H9 (cell line): Measurements from ENCODE around the gene VAV2. TPM values are rescaled to one million over a fixed set of nuclear protein-coding genes. Genes with fewer than 3 reads are reported as not detected.
A peak's percentile ranks its signal among the peaks of the same experiment; 100 is the strongest.

Experiments
- DNase-seq: peaks from one replicate; pipeline ENCODE4 v3.0.0-alpha.2; 2017
- H2AFZ ChIP-seq: one replicate; pipeline ENCODE4 v1.6.1; 2013; ENCODE audit warnings: mild to moderate bottlenecking, low read length, control low read depth, moderate library complexity
- H2AK5ac ChIP-seq: 2 replicates; pipeline ENCODE4 v1.6.1; 2013; ENCODE audit warnings: low read length, control low read depth, mixed read lengths; ENCODE audit not compliant: insufficient read length
- H2BK120ac ChIP-seq: one replicate; pipeline ENCODE4 v1.6.1; 2013; ENCODE audit warnings: low read depth, mild to moderate bottlenecking, low read length, control low read depth, inconsistent platforms; ENCODE audit not compliant: poor library complexity, severe bottlenecking
- H2BK12ac ChIP-seq: 2 replicates; pipeline ENCODE4 v1.6.1; 2013; ENCODE audit warnings: low read length, control low read depth, mixed read lengths, low read depth; ENCODE audit not compliant: insufficient read length
- H2BK15ac ChIP-seq: 2 replicates; pipeline ENCODE4 v1.6.1; 2013; ENCODE audit warnings: low read depth, low read length, control low read depth
- H2BK20ac ChIP-seq: one replicate; pipeline ENCODE4 v1.6.1; 2013; ENCODE audit warnings: low read depth, mild to moderate bottlenecking, low read length, control low read depth, inconsistent platforms; ENCODE audit not compliant: poor library complexity, severe bottlenecking
- H2BK5ac ChIP-seq: 2 replicates; pipeline ENCODE4 v1.6.1; 2013; ENCODE audit warnings: low read length, control low read depth, mixed read lengths; ENCODE audit not compliant: insufficient read length
- H3K14ac ChIP-seq: 2 replicates; pipeline ENCODE4 v1.6.1; 2013; ENCODE audit warnings: low read length, control low read depth; ENCODE audit not compliant: insufficient read depth
- H3K18ac ChIP-seq: 2 replicates; pipeline ENCODE4 v1.6.1; 2013; ENCODE audit warnings: low read depth, mild to moderate bottlenecking, mixed read lengths, low read length, control low read depth; ENCODE audit not compliant: insufficient read length
- H3K23ac ChIP-seq: 2 replicates; pipeline ENCODE4 v1.6.1; 2013; ENCODE audit warnings: low read length, control low read depth, mixed read lengths, low read depth; ENCODE audit not compliant: insufficient read length
- H3K23me2 ChIP-seq: 2 replicates; pipeline ENCODE4 v1.6.1; 2013; ENCODE audit warnings: low read depth, mild to moderate bottlenecking, mixed read lengths, low read length, control low read depth; ENCODE audit not compliant: insufficient read length, poor library complexity, severe bottlenecking
- H3K27ac ChIP-seq: 2 replicates; pipeline ENCODE4 v1.5.1; 2013; ENCODE audit warnings: low read length, control low read depth, mixed read lengths, low read depth; ENCODE audit not compliant: insufficient read length
- H3K27me3 ChIP-seq: 2 replicates; pipeline ENCODE4 v1.6.1; 2013; ENCODE audit warnings: low read length, control low read depth, inconsistent platforms; ENCODE audit not compliant: insufficient read depth
- H3K4ac ChIP-seq: 2 replicates; pipeline ENCODE4 v1.6.1; 2013; ENCODE audit warnings: low read depth, mild to moderate bottlenecking, control low read depth, inconsistent platforms, low read length, moderate library complexity
- H3K4me1 ChIP-seq: 2 replicates; pipeline ENCODE4 v1.6.1; 2013; ENCODE audit warnings: low read length, control low read depth, inconsistent platforms; ENCODE audit not compliant: insufficient read depth
- H3K4me2 ChIP-seq: 2 replicates; pipeline ENCODE4 v1.6.1; 2013; ENCODE audit warnings: low read length, control low read depth, mixed read lengths; ENCODE audit not compliant: insufficient read length, insufficient read depth
- H3K56ac ChIP-seq: 2 replicates; pipeline ENCODE4 v1.6.1; 2013; ENCODE audit warnings: low read depth, mild to moderate bottlenecking, mixed read lengths, low read length, control low read depth; ENCODE audit not compliant: insufficient read length
- H3K79me1 ChIP-seq: 2 replicates; pipeline ENCODE4 v1.6.1; 2013; ENCODE audit warnings: low read depth, mild to moderate bottlenecking, moderate library complexity, low read length, control low read depth, inconsistent platforms; ENCODE audit not compliant: insufficient read depth, poor library complexity, severe bottlenecking
- H3K79me2 ChIP-seq: 2 replicates; pipeline ENCODE4 v1.6.1; 2013; ENCODE audit warnings: low read length, control low read depth, inconsistent platforms; ENCODE audit not compliant: insufficient read depth
- H3K9ac ChIP-seq: 2 replicates; pipeline ENCODE4 v1.6.1; 2013; ENCODE audit warnings: low read length, control low read depth, mixed read lengths; ENCODE audit not compliant: insufficient read length; ENCODE audit errors: extremely low read depth
- H3K9me3 ChIP-seq: one replicate; pipeline ENCODE4 v1.6.1; 2013; ENCODE audit warnings: low read depth, low read length, inconsistent platforms; ENCODE audit not compliant: control insufficient read depth
- H3T11ph ChIP-seq: one replicate; pipeline ENCODE4 v1.6.1; 2013; ENCODE audit warnings: mild to moderate bottlenecking, low read length, control low read depth, inconsistent platforms
- H4K20me1 ChIP-seq: one replicate; pipeline ENCODE4 v1.6.1; 2013; ENCODE audit not compliant: control insufficient read depth, insufficient read length, insufficient read depth
- H4K5ac ChIP-seq: 2 replicates; pipeline ENCODE4 v1.6.1; 2013; ENCODE audit warnings: low read depth, mild to moderate bottlenecking, mixed read lengths, low read length, control low read depth; ENCODE audit not compliant: insufficient read length
- H4K8ac ChIP-seq: replicated peaks from 2 replicates; pipeline ENCODE4 v1.6.1; 2013; ENCODE audit warnings: low read length, control low read depth, mixed read lengths, low read depth; ENCODE audit not compliant: insufficient read length
- H4K91ac ChIP-seq: 2 replicates; pipeline ENCODE4 v1.6.1; 2013; ENCODE audit warnings: low read depth, mild to moderate bottlenecking, moderate library complexity, mixed read lengths, low read length, control low read depth; ENCODE audit not compliant: insufficient read length
- H3K27ac Mint-ChIP-seq, 3 experiments: 2 replicates in 2 of 3; 3 replicates in 1 of 3; pipeline ENCODE4 v1.8.0; 2020 to 2021; ENCODE audit warnings: mixed read lengths in 3 of 3, mild to moderate bottlenecking in 1 of 3, moderate library complexity in 1 of 3
- H3K27me3 Mint-ChIP-seq: 2 replicates; pipeline ENCODE4 v1.8.0; 2021; ENCODE audit warnings: low read depth, mild to moderate bottlenecking, moderate library complexity, mixed read lengths
- H3K36me3 Mint-ChIP-seq, 3 experiments: 2 replicates in 2 of 3; 3 replicates in 1 of 3; pipeline ENCODE4 v1.8.0; 2020 to 2021; ENCODE audit warnings: low read depth in 3 of 3, mixed read lengths in 3 of 3; ENCODE audit not compliant: insufficient read depth in 1 of 3
- H3K4me1 Mint-ChIP-seq, 2 experiments: 2 replicates each; pipeline ENCODE4 v1.8.0; 2020; ENCODE audit warnings: mixed read lengths in 2 of 2
- H3K4me3 Mint-ChIP-seq, 2 experiments: 2 replicates in 1 of 2; 3 replicates in 1 of 2; pipeline ENCODE4 v1.8.0; 2020 to 2021; ENCODE audit warnings: mild to moderate bottlenecking in 2 of 2, mixed read lengths in 2 of 2, moderate library complexity in 1 of 2
- H3K9me3 Mint-ChIP-seq, 2 experiments: 2 replicates in 1 of 2; 3 replicates in 1 of 2; pipeline ENCODE4 v1.8.0; 2020; ENCODE audit warnings: mild to moderate bottlenecking in 2 of 2, mixed read lengths in 2 of 2, moderate library complexity in 1 of 2
- WGBS: extraction: QIAGEN DNeasy Blood & Tissue Kit; methylation state at CpG from one replicate; pipeline ENCODE4 v1.1.7; 2013; ENCODE audit warnings: missing lambda C conversion rate, low lambda C conversion rate, mixed read lengths; ENCODE audit not compliant: insufficient read length; ENCODE audit errors: extremely low coverage; 5-methylcytosine and 5-hydroxymethylcytosine counted together
- total RNA-seq: library from RNA; stranded (reverse); gene quantifications from 2 replicates; pipeline ENCODE4 v1.2.1, GENCODE V29; 2021
- TF ChIP-seq, protein P1 (sequence below): fragments of 200-600 bp; sonication (generic); conservative IDR thresholded peaks from 3 replicates; pipeline ENCODE4 v1.8.0; 2021; ENCODE audit warnings: antibody characterized with exemption, mild to moderate bottlenecking

VAV2 gene
- total RNA-seq, 1 experiment from 2014 or later: 58.7 TPM

- no peak overlapping the region for H3K18ac ChIP-seq
Measured at GRCh38 chr9:133812077-133812868, 179.9 kb downstream of the VAV2 start.

More at GRCh38 chr9:133812077-133812868, 179.9 kb downstream of the VAV2 start:
- Histone ChIP-seq H3K23me2 (no peaks in the 10 kb centered on the region), H2BK12ac (no peak overlapping the region), H3K4me1 (no peaks in the 10 kb centered on the region), H2BK120ac (no peak overlapping the region), H3K27ac (no peak overlapping the region), H3K9me3 (no peaks in the 10 kb centered on the region), H4K91ac (no peak overlapping the region), H3K4me2 (no peak overlapping the region), H2AFZ (no peak overlapping the region), H2BK15ac (no peak overlapping the region), H4K20me1 (no peaks in the 10 kb centered on the region), H3K79me1 (no peaks in the 10 kb centered on the region), H2BK20ac (no peak overlapping the region), H2AK5ac (no peak overlapping the region), H4K5ac (no peak overlapping the region), H3K9ac (no peak overlapping the region), H3K27me3 (no peaks in the 10 kb centered on the region), H3K56ac (no peak overlapping the region), H3K23ac (no peak overlapping the region), H4K8ac (no peak overlapping the region), H2BK5ac (no peak overlapping the region), H3K4ac (no peak overlapping the region), H3K79me2 (no peaks in the 10 kb centered on the region), H3K14ac (no peak overlapping the region), H3T11ph (no peak overlapping the region)
- Mint-ChIP-seq H3K9me3 (no peaks in the 10 kb centered on the region), H3K36me3 (peaks cover 0 to 29% (median 1%) of the 10 kb centered on the region in 3 experiments; a peak in 4 of 7 replicates), H3K4me3 (no peak overlapping the region), H3K27ac (peak overlapping the region; percentile 39 to 94 (median 78); a peak in 4 of 7 replicates), H3K4me1 (peaks cover 0 to 8% of the 10 kb centered on the region in 2 experiments; a peak in 2 of 4 replicates), H3K27me3 (no peaks in the 10 kb centered on the region)
- TF ChIP-seq, protein P1, sequence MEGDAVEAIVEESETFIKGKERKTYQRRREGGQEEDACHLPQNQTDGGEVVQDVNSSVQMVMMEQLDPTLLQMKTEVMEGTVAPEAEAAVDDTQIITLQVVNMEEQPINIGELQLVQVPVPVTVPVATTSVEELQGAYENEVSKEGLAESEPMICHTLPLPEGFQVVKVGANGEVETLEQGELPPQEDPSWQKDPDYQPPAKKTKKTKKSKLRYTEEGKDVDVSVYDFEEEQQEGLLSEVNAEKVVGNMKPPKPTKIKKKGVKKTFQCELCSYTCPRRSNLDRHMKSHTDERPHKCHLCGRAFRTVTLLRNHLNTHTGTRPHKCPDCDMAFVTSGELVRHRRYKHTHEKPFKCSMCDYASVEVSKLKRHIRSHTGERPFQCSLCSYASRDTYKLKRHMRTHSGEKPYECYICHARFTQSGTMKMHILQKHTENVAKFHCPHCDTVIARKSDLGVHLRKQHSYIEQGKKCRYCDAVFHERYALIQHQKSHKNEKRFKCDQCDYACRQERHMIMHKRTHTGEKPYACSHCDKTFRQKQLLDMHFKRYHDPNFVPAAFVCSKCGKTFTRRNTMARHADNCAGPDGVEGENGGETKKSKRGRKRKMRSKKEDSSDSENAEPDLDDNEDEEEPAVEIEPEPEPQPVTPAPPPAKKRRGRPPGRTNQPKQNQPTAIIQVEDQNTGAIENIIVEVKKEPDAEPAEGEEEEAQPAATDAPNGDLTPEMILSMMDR: no peak
- DNase-seq: no peak
- no CpG with 5 or more reads among the region's 28 CpGs for WGBS
